ENCODE measurements around the gene DGLUCY. TPM values are rescaled to one million over a fixed set of nuclear protein-coding genes. Genes with fewer than 3 reads are reported as not detected.
"Not testable (repeated sequence)": the region's sequence is repeated elsewhere in the genome, so short reads cannot be mapped to it uniquely, and the experiment has no call there.

Gene DGLUCY
- total and polyA plus RNA-seq, 5 donors from 2014 or later: 45.2 to 120 (median 60.8) TPM

DNA sequence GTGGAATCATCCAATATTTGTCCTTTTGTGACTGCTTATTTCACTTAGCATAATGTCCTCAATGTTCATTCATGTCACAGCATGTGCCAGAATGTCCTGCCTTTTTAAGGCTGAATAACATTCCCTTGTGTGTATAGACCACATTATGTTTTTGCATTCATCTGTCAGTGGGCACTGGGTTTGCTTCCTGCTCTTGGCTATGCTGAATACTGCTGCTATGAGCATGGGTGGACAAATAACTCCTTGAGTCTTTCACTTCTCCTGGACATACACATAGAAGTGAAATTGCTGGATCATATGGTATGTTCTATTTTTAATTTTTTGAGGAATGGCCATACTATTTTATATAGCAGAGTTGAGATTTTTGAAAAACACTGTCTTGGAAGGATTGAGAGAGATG is 83.8 kb downstream of the DGLUCY start:
- Histone ChIP-seq H3K27me3 (ENCODE audit: control insufficient read depth, insufficient read depth, low read length) (no peaks in the 10 kb centered on the region), H3K4me1 (ENCODE audit: control insufficient read depth, insufficient read depth, low read length, poor library complexity, severe bottlenecking) (peaks cover 8% of the 10 kb centered on the region), H3K9me3 (ENCODE audit: control insufficient read depth in 2 of 2, low read length in 2 of 2) (no peaks in the 10 kb centered on the region), H3K4me3 (ENCODE audit: low read depth, low read length) (no peak overlapping the region), H3K36me3 (ENCODE audit: control insufficient read depth, insufficient read depth, low read length) (peaks cover 64% of the 10 kb centered on the region), H3K27ac (ENCODE audit: insufficient read depth, low read length, poor library complexity, severe bottlenecking) (no peak overlapping the region)
- no peaks in the 10 kb centered on the region for H3K27me3 Mint-ChIP-seq
- no peak for ATAC-seq (ENCODE audit: low read depth in 2 of 2)
- H3K4me3 Mint-ChIP-seq: no peak overlapping the region
- DNase-seq: no peak
- H3K36me3 Mint-ChIP-seq: peaks cover 57% of the 10 kb centered on the region
- H3K4me1 Mint-ChIP-seq: peaks cover 8 to 26% (median 13%) of the 10 kb centered on the region in 4 donors
- H3K27ac Mint-ChIP-seq: peak overlapping the region in 1 of 3 donors; percentile 2
- peaks cover 0 to 2% (median 0%) of the 10 kb centered on the region in 7 donors for H3K9me3 Mint-ChIP-seq

DNA sequence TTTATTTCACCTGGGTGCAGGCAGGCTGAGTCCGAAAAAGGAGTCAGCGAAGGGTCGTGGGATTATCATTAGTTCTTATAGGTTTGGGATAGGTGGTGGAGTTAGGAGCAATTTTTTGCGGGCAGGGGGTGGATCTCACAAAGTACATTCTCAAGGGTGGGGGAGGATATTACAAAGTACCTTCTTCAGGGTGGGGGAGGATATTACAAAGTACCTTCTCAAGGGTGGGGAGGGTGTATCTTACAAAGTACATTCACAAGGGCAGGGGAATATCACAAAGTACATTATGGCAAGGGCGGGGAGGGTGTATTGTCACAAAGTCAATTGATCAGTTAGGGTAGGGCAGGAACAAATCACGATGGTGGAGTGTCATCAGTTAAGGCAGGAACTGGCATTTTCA is 86.9 kb downstream of the DGLUCY start:
- peaks cover 0 to 28% (median 12%) of the 10 kb centered on the region in 4 donors for H3K4me1 Mint-ChIP-seq
- H3K27ac ChIP-seq (ENCODE audit: insufficient read depth, low read length, poor library complexity, severe bottlenecking); H3K4me3 ChIP-seq (ENCODE audit: low read depth, low read length); H3K4me3 Mint-ChIP-seq; ATAC-seq (ENCODE audit: low read depth in 2 of 2); H3K27me3 ChIP-seq (ENCODE audit: control insufficient read depth, insufficient read depth, low read length); H3K27me3 Mint-ChIP-seq; DNase-seq; H3K9me3 Mint-ChIP-seq; H3K9me3 ChIP-seq (ENCODE audit: control insufficient read depth in 2 of 2, low read length in 2 of 2): not testable (repeated sequence)
- H3K27ac Mint-ChIP-seq: peak overlapping the region; percentile 7 to 69 (median 42)
- H3K36me3 Mint-ChIP-seq: peaks cover 69% of the 10 kb centered on the region
- peaks cover 11% of the 10 kb centered on the region for H3K4me1 ChIP-seq (ENCODE audit: control insufficient read depth, insufficient read depth, low read length, poor library complexity, severe bottlenecking)
- peaks cover 80% of the 10 kb centered on the region for H3K36me3 ChIP-seq (ENCODE audit: control insufficient read depth, insufficient read depth, low read length)

DNA sequence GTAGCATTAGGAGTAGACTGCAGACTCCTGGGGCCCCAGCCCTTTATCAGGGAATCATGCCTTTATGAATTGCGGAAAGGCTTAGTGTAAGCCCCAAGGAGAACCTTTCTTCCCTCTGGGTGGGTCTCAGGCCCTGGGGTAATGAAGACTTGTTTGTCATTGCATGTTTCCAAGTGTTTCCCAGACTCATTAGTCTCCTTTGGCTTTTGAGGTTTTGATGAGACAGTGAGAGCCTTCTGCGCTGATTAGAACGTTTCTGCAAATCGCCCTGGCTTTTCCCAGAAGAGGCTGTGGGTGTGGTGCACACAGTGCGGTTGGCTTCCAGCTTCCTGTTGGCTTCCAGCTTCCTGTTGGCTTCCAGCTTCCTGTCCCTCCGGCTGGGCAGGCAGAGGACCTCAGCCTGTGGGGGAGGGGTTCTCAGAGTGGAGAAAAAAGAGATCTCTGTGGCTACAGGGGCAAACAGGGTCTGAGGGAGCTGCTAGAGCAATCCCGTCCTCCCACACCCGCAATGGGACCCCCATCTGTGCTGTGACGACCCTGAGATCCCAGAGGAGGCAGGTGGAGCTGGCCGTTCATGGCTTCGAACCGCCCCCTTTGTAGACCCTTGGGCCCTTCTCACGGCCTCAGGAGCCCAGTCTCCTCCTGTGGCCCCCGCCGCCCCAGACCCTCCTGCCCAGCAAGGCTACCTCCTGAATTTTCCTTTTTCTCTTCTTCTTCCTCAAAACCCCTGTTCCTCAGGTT is 88.5 kb downstream of the DGLUCY start:
- H3K9me3 Mint-ChIP-seq: peaks cover 0 to 2% (median 0%) of the 10 kb centered on the region in 7 donors
- peak in 1 of 3 donors; percentile 68 for DNase-seq
- no peak for ATAC-seq (ENCODE audit: low read depth in 2 of 2)

DNA sequence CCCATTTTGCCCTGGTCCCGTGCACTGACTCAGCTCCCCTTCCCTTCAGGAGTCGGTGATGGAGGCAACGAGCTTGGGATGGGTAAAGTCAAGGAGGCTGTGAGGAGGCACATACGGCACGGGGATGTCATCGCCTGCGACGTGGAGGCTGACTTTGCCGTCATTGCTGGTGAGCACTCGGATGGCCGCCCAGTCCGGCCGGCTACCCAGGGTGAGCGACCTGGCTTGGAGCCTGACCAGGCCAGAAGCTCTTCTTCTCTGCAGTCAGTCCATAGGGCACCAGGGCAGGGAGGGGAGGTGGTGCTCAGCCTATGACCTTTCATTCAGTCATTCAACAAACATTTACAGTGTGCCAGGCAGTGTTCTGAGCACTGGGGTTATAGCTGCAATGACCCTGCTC is 90.8 kb downstream of the DGLUCY start:
- H3K4me1 Mint-ChIP-seq: peaks cover 9 to 41% (median 19%) of the 10 kb centered on the region in 4 donors
- peaks cover 55% of the 10 kb centered on the region for H3K36me3 Mint-ChIP-seq
- no peaks in the 10 kb centered on the region for H3K9me3 ChIP-seq (ENCODE audit: control insufficient read depth in 2 of 2, low read length in 2 of 2)
- no peak for DNase-seq
- H3K9me3 Mint-ChIP-seq: peaks cover 0 to 2% (median 0%) of the 10 kb centered on the region in 7 donors
- H3K4me3 Mint-ChIP-seq: no peak overlapping the region
- H3K36me3 ChIP-seq (ENCODE audit: control insufficient read depth, insufficient read depth, low read length): peaks cover 81% of the 10 kb centered on the region
- no peak overlapping the region for H3K27ac ChIP-seq (ENCODE audit: insufficient read depth, low read length, poor library complexity, severe bottlenecking)
- peaks cover 21% of the 10 kb centered on the region for H3K4me1 ChIP-seq (ENCODE audit: control insufficient read depth, insufficient read depth, low read length, poor library complexity, severe bottlenecking)
- H3K27me3 Mint-ChIP-seq: no peaks in the 10 kb centered on the region
- H3K27me3 ChIP-seq (ENCODE audit: control insufficient read depth, insufficient read depth, low read length): no peaks in the 10 kb centered on the region
- H3K4me3 ChIP-seq (ENCODE audit: low read depth, low read length): no peak overlapping the region
- ATAC-seq (ENCODE audit: low read depth in 2 of 2): no peak
- H3K27ac Mint-ChIP-seq: peak overlapping the region in 1 of 3 donors; percentile 73

More for the DNA sequence above, 88.5 kb downstream of the DGLUCY start:
- Histone ChIP-seq H3K4me1 (ENCODE audit: control insufficient read depth, insufficient read depth, low read length, poor library complexity, severe bottlenecking) (peaks cover 21% of the 10 kb centered on the region), H3K27me3 (ENCODE audit: control insufficient read depth, insufficient read depth, low read length) (no peaks in the 10 kb centered on the region), H3K9me3 (ENCODE audit: control insufficient read depth in 2 of 2, low read length in 2 of 2) (no peaks in the 10 kb centered on the region), H3K36me3 (ENCODE audit: control insufficient read depth, insufficient read depth, low read length) (peaks cover 80% of the 10 kb centered on the region), H3K4me3 (ENCODE audit: low read depth, low read length) (no peak overlapping the region), H3K27ac (ENCODE audit: insufficient read depth, low read length, poor library complexity, severe bottlenecking) (peak overlapping the region; percentile 14)
- Mint-ChIP-seq H3K4me3 (peak overlapping the region in 2 of 4 donors; percentile 17 to 46), H3K27me3 (no peaks in the 10 kb centered on the region), H3K36me3 (peaks cover 66% of the 10 kb centered on the region), H3K27ac (peak overlapping the region; percentile 82 to 91 (median 83)), H3K4me1 (peaks cover 6 to 40% (median 20%) of the 10 kb centered on the region in 4 donors)

DNA sequence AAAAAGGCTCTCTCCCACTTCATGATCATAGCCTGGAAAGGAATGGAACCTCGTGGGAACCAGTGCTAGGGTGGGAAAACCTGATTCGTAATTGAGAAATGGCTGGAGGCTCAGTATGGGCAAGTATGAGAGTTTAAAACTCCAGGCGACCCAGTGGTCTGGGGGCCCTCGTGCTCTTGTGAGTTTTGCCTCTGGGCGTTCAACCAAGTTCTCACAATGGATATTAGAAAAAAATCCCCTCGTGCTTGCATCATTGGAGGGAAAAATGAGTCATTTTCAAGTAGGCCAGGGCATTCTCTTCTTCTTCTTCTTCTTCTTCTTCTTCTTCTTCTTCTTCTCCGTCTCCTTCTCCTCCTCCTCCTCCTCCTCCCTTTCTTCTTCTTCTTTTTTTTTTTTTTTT is 91.6 kb downstream of the DGLUCY start:
- Mint-ChIP-seq H3K27me3 (no peaks in the 10 kb centered on the region), H3K4me3 (no peak overlapping the region), H3K4me1 (peaks cover 9 to 41% (median 19%) of the 10 kb centered on the region in 4 donors), H3K27ac (peak overlapping the region in 2 of 3 donors; percentile 18 to 73), H3K9me3 (peaks cover 0 to 2% (median 0%) of the 10 kb centered on the region in 7 donors), H3K36me3 (peaks cover 52% of the 10 kb centered on the region)
- no peak for DNase-seq
- no peak overlapping the region for H3K4me3 ChIP-seq (ENCODE audit: low read depth, low read length)
- H3K36me3 ChIP-seq (ENCODE audit: control insufficient read depth, insufficient read depth, low read length): peaks cover 76% of the 10 kb centered on the region
- no peaks in the 10 kb centered on the region for H3K9me3 ChIP-seq (ENCODE audit: control insufficient read depth in 2 of 2, low read length in 2 of 2)
- H3K27me3 ChIP-seq (ENCODE audit: control insufficient read depth, insufficient read depth, low read length): no peaks in the 10 kb centered on the region
- H3K4me1 ChIP-seq (ENCODE audit: control insufficient read depth, insufficient read depth, low read length, poor library complexity, severe bottlenecking): peaks cover 21% of the 10 kb centered on the region
- no peak overlapping the region for H3K27ac ChIP-seq (ENCODE audit: insufficient read depth, low read length, poor library complexity, severe bottlenecking)
- no peak for ATAC-seq (ENCODE audit: low read depth in 2 of 2)

DNA sequence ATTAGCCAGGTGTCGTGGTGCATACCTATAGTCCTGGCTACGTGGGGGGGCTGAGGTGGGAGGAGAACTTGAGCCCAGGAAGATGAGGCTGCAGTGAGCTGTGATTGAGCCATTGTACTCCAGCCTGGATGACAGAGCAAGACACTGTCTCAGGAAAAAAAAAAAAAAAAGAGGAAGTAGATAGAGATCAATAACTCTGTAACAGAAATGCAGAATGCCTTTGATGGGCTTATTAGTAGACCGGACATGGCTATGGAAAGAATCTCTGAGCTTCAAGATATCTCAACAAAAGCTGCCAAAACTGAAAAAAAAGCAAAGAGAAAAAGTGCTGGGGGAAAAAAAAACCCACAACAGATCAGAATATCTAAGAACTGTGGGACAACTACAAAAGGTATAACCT is 93.1 kb downstream of the DGLUCY start:
- peaks cover 78% of the 10 kb centered on the region for H3K36me3 ChIP-seq (ENCODE audit: control insufficient read depth, insufficient read depth, low read length)
- no peak for ATAC-seq (ENCODE audit: low read depth in 2 of 2)

DNA sequence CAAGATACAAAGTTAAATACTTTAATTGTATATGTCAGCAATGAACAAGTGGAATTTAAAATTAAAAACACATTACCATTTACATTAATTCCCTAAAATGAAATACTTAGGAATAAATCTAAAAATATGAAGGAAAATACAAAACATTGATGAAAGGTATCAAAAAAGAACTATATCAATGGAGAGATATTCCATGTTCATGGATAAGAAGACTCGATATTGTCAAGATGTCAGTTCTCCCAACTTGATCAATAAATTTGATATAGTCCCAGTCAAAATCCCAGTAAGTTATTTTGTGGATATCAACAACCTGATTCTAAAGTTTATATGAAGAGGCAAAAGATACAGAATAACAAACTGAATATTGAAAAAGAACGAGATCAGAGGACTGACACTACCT is 97.1 kb downstream of the DGLUCY start:
- no peak for ATAC-seq (ENCODE audit: low read depth in 2 of 2)
- peaks cover 44% of the 10 kb centered on the region for H3K36me3 Mint-ChIP-seq
- H3K27me3 Mint-ChIP-seq: no peaks in the 10 kb centered on the region
- DNase-seq: no peak
- H3K27me3 ChIP-seq (ENCODE audit: control insufficient read depth, insufficient read depth, low read length): no peaks in the 10 kb centered on the region
- H3K27ac ChIP-seq (ENCODE audit: insufficient read depth, low read length, poor library complexity, severe bottlenecking): no peak overlapping the region
- H3K4me1 ChIP-seq (ENCODE audit: control insufficient read depth, insufficient read depth, low read length, poor library complexity, severe bottlenecking): peaks cover 10% of the 10 kb centered on the region
- H3K27ac Mint-ChIP-seq: no peak overlapping the region
- H3K9me3 Mint-ChIP-seq: no peaks in the 10 kb centered on the region
- H3K4me3 ChIP-seq (ENCODE audit: low read depth, low read length): no peak overlapping the region
- no peaks in the 10 kb centered on the region for H3K9me3 ChIP-seq (ENCODE audit: control insufficient read depth in 2 of 2, low read length in 2 of 2)
- H3K36me3 ChIP-seq (ENCODE audit: control insufficient read depth, insufficient read depth, low read length): peaks cover 64% of the 10 kb centered on the region
- H3K4me1 Mint-ChIP-seq: peaks cover 9 to 15% (median 13%) of the 10 kb centered on the region in 4 donors
- no peak overlapping the region for H3K4me3 Mint-ChIP-seq

More for the DNA sequence above, 93.1 kb downstream of the DGLUCY start:
- H3K27me3 Mint-ChIP-seq: no peaks in the 10 kb centered on the region
- peaks cover 56% of the 10 kb centered on the region for H3K36me3 Mint-ChIP-seq
- peak overlapping the region in 2 of 3 donors; percentile 26 to 65 for H3K27ac Mint-ChIP-seq
- H3K27me3 ChIP-seq (ENCODE audit: control insufficient read depth, insufficient read depth, low read length): no peaks in the 10 kb centered on the region
- H3K4me3 ChIP-seq (ENCODE audit: low read depth, low read length): no peak overlapping the region
- H3K9me3 ChIP-seq (ENCODE audit: control insufficient read depth in 2 of 2, low read length in 2 of 2): no peaks in the 10 kb centered on the region
- H3K27ac ChIP-seq (ENCODE audit: insufficient read depth, low read length, poor library complexity, severe bottlenecking): no peak overlapping the region
- no peak for DNase-seq
- H3K4me1 ChIP-seq (ENCODE audit: control insufficient read depth, insufficient read depth, low read length, poor library complexity, severe bottlenecking): peaks cover 19% of the 10 kb centered on the region
- H3K4me3 Mint-ChIP-seq: no peak overlapping the region
- no peaks in the 10 kb centered on the region for H3K9me3 Mint-ChIP-seq
- H3K4me1 Mint-ChIP-seq: peaks cover 9 to 36% (median 18%) of the 10 kb centered on the region in 4 donors

DNA sequence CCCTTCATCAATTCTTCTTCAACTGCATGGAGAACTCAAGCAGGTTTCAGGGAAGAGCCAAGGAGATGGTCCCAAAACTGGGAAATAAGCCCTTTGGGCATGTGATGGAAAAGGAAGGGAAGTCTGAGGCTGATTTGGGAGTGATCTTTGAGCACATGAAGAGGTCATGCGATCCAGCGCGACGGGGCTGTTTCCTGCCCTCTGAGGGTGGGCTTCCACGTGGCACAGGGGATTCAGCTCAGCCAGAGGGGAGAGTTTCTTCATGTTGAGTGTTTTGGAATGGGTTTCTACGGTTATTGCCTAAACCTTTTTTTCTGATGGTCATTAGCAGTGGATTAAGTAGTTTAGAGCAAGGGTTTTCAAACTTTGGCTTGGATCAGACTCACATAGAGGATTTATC is 100.4 kb downstream of the DGLUCY start:
- H3K36me3 ChIP-seq (ENCODE audit: control insufficient read depth, insufficient read depth, low read length): peaks cover 59% of the 10 kb centered on the region

More for the DNA sequence above, 100.4 kb downstream of the DGLUCY start:
- peak overlapping the region in 1 of 3 donors; percentile 69 for H3K27ac Mint-ChIP-seq
- H3K9me3 ChIP-seq (ENCODE audit: control insufficient read depth in 2 of 2, low read length in 2 of 2): no peaks in the 10 kb centered on the region
- no peaks in the 10 kb centered on the region for H3K27me3 ChIP-seq (ENCODE audit: control insufficient read depth, insufficient read depth, low read length)
- H3K4me1 Mint-ChIP-seq: peaks cover 3 to 6% (median 5%) of the 10 kb centered on the region in 4 donors
- H3K4me3 ChIP-seq (ENCODE audit: low read depth, low read length): no peak overlapping the region
- no peaks in the 10 kb centered on the region for H3K4me1 ChIP-seq (ENCODE audit: control insufficient read depth, insufficient read depth, low read length, poor library complexity, severe bottlenecking)
- no peak overlapping the region for H3K27ac ChIP-seq (ENCODE audit: insufficient read depth, low read length, poor library complexity, severe bottlenecking)
- no peak for ATAC-seq (ENCODE audit: low read depth in 2 of 2)
- no peak overlapping the region for H3K4me3 Mint-ChIP-seq
- DNase-seq: no peak
- H3K36me3 Mint-ChIP-seq: peaks cover 47% of the 10 kb centered on the region
- H3K9me3 Mint-ChIP-seq: no peaks in the 10 kb centered on the region
- no peaks in the 10 kb centered on the region for H3K27me3 Mint-ChIP-seq
